ENCODE results near the gene TIMELESS. TPM values are rescaled to one million over a fixed set of nuclear protein-coding genes. Genes with fewer than 3 reads are reported as not detected.

TIMELESS gene
- total and polyA plus RNA-seq, 5 donors from 2014 or later, result 2.8 to 7.3 (median 5.1) TPM

DNA sequence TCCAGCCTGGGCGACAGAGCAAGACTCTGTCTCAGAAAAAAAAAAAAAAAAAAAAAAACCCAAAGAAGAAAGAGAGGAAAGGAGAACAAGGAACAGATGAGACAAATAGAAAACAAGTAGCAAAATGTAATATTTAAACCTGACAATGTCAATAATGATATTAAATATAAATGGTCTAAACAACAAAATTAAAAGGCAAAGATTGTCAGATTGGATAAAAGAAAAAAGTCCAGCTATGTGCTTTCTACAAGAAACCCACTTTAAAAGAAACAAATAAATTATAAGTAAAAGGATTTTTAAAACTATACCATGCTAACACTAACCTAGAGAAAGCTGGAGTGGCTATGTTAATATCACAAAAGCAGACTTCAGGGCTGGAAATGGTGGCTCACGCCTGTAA, 56.9 kb downstream of the TIMELESS start:
- H3K4me3 Mint-ChIP-seq, result no peak overlapping the region
- Histone ChIP-seq H3K36me3 (ENCODE audit: control insufficient read depth, insufficient read depth, low read length) (no peaks in the 10 kb centered on the region), H3K4me3 (ENCODE audit: low read depth, low read length) (no peak overlapping the region), H3K27me3 (ENCODE audit: control insufficient read depth, insufficient read depth, low read length) (no peaks in the 10 kb centered on the region), H3K9me3 (ENCODE audit: control insufficient read depth in 2 of 2, low read length in 2 of 2) (no peaks in the 10 kb centered on the region), H3K27ac (ENCODE audit: insufficient read depth, low read length, poor library complexity, severe bottlenecking) (no peak overlapping the region), H3K4me1 (ENCODE audit: control insufficient read depth, insufficient read depth, low read length, poor library complexity, severe bottlenecking) (no peaks in the 10 kb centered on the region)
- no peaks in the 10 kb centered on the region for H3K36me3 Mint-ChIP-seq
- H3K27ac Mint-ChIP-seq, result no peak overlapping the region
- DNase-seq (no peak), ATAC-seq (ENCODE audit: low read depth in 2 of 2) (no peak)
- no peaks in the 10 kb centered on the region for H3K4me1 Mint-ChIP-seq
- peaks cover 11% of the 10 kb centered on the region for H3K27me3 Mint-ChIP-seq
- H3K9me3 Mint-ChIP-seq, result no peaks in the 10 kb centered on the region

DNA sequence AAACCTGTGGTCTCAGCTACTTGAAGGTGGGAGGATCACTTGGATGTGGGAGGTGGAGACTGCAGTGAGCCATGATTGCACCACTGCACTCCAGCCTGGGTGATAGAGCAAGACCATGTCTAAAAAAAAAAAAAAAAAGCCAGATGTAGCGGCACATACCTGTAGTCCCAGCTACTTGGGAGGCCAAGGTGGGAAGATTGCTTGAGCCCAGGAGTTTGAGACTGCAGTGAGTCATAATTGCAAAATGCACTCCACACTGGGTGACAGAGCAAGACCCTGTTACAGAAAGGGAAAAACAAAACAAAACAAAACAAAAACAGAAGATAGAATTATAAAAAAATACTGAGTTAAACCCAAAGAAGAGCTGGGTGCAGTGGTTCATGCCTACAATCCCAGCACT, 57.5 kb downstream of the TIMELESS start:
- Mint-ChIP-seq H3K9me3 (no peaks in the 10 kb centered on the region), H3K4me1 (no peaks in the 10 kb centered on the region), H3K27me3 (peaks cover 16% of the 10 kb centered on the region), H3K36me3 (no peaks in the 10 kb centered on the region), H3K4me3 (no peak overlapping the region), H3K27ac (no peak overlapping the region)
- no peak overlapping the region for H3K4me3 ChIP-seq (ENCODE audit: low read depth, low read length)
- H3K4me1 ChIP-seq (ENCODE audit: control insufficient read depth, insufficient read depth, low read length, poor library complexity, severe bottlenecking), result no peaks in the 10 kb centered on the region
- H3K27ac ChIP-seq (ENCODE audit: insufficient read depth, low read length, poor library complexity, severe bottlenecking), result no peak overlapping the region
- no peak for ATAC-seq (ENCODE audit: low read depth in 2 of 2)
- H3K36me3 ChIP-seq (ENCODE audit: control insufficient read depth, insufficient read depth, low read length), result no peaks in the 10 kb centered on the region
- no peaks in the 10 kb centered on the region for H3K9me3 ChIP-seq (ENCODE audit: control insufficient read depth in 2 of 2, low read length in 2 of 2)
- no peak for DNase-seq
- H3K27me3 ChIP-seq (ENCODE audit: control insufficient read depth, insufficient read depth, low read length), result no peaks in the 10 kb centered on the region

DNA sequence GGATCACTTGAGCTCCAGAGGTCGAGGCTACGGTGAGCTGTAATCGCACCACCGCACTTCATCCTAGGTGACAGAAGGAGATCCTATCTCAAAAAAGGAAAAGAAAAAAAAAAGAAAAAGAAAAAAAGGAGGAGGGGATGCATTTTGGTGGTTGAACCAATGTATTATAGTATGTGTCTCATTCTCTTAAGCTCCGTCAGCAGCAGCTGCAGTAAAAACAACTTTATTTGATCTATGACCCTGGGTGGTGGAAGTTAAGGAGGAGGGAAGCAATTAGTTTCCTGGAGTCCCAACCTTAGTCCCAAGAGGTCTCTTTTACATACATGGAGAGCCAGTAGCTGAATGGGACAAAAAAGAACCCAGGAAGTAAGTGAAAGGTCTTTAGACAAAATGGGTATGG, 59.8 kb downstream of the TIMELESS start:
- Histone ChIP-seq H3K9me3 (ENCODE audit: control insufficient read depth in 2 of 2, low read length in 2 of 2) (no peaks in the 10 kb centered on the region), H3K36me3 (ENCODE audit: control insufficient read depth, insufficient read depth, low read length) (no peaks in the 10 kb centered on the region), H3K4me3 (ENCODE audit: low read depth, low read length) (no peak overlapping the region), H3K27me3 (ENCODE audit: control insufficient read depth, insufficient read depth, low read length) (no peaks in the 10 kb centered on the region), H3K27ac (ENCODE audit: insufficient read depth, low read length, poor library complexity, severe bottlenecking) (no peak overlapping the region), H3K4me1 (ENCODE audit: control insufficient read depth, insufficient read depth, low read length, poor library complexity, severe bottlenecking) (no peaks in the 10 kb centered on the region)
- ATAC-seq (ENCODE audit: low read depth in 2 of 2), result no peak
- H3K27me3 Mint-ChIP-seq, result peaks cover 16% of the 10 kb centered on the region
- no peaks in the 10 kb centered on the region for H3K4me1 Mint-ChIP-seq
- no peaks in the 10 kb centered on the region for H3K9me3 Mint-ChIP-seq
- no peak for DNase-seq
- no peak overlapping the region for H3K4me3 Mint-ChIP-seq
- H3K36me3 Mint-ChIP-seq, result no peaks in the 10 kb centered on the region
- H3K27ac Mint-ChIP-seq, result peak overlapping the region in 1 of 3 donors; percentile 3

DNA sequence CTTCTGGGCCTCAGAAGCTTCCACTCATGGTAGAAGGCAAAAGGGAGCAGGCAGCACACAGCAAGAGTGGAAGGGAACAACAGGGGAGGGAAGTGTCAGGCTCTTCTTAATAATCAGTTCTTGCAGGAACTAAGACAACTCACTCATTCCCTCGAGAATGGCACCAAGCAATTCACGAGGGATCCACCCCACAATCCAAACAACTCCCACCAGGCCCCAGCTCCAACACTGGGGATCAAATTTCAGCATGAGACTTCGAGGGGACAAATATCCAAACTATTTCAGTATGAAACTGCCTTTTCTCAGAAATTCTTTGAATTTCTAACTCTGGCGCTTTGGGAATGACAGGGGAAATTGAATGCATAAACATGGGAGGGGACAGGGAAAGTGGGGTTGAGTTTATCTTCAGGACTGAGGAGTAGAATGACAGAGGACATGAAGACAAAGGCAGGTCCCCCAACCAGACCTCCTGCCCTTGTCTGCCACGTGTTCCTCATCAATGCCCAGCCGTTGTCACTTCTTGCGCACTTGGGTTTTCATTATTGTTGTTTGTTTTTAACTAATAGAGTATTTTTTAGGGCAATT, 62.0 kb downstream of the TIMELESS start:
- no peaks in the 10 kb centered on the region for H3K4me1 ChIP-seq (ENCODE audit: control insufficient read depth, insufficient read depth, low read length, poor library complexity, severe bottlenecking)
- Mint-ChIP-seq H3K9me3 (no peaks in the 10 kb centered on the region), H3K4me3 (no peak overlapping the region), H3K36me3 (no peaks in the 10 kb centered on the region), H3K27ac (no peak overlapping the region), H3K4me1 (no peaks in the 10 kb centered on the region), H3K27me3 (peaks cover 10% of the 10 kb centered on the region)
- no peaks in the 10 kb centered on the region for H3K36me3 ChIP-seq (ENCODE audit: control insufficient read depth, insufficient read depth, low read length)
- no peak for DNase-seq
- no peak for ATAC-seq (ENCODE audit: low read depth in 2 of 2)
- H3K9me3 ChIP-seq (ENCODE audit: control insufficient read depth in 2 of 2, low read length in 2 of 2), result no peaks in the 10 kb centered on the region
- H3K27me3 ChIP-seq (ENCODE audit: control insufficient read depth, insufficient read depth, low read length), result no peaks in the 10 kb centered on the region
- no peak overlapping the region for H3K27ac ChIP-seq (ENCODE audit: insufficient read depth, low read length, poor library complexity, severe bottlenecking)
- no peak overlapping the region for H3K4me3 ChIP-seq (ENCODE audit: low read depth, low read length)

DNA sequence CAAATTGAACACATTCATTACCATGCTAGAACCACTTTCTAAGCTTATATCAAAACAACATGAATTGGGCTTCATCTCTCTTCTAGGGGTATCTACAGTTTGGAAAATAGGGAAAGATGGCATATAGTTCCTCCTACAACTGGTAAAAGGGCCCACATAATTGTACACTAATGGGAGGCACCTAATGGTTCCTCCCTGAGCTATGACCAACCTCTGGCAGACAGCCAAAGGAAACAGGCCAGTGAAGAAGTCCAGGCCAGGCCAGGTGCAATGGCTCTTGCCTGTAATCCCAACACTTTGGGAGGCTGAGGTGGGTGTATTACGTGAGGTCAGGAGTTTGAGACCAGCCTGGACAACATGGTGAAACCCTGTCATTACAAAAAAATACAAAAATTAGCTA, 63.4 kb downstream of the TIMELESS start:
- Mint-ChIP-seq H3K9me3 (no peaks in the 10 kb centered on the region), H3K36me3 (no peaks in the 10 kb centered on the region), H3K27ac (no peak overlapping the region), H3K27me3 (peaks cover 14% of the 10 kb centered on the region), H3K4me3 (no peak overlapping the region), H3K4me1 (no peaks in the 10 kb centered on the region)
- Histone ChIP-seq H3K4me1 (ENCODE audit: control insufficient read depth, insufficient read depth, low read length, poor library complexity, severe bottlenecking) (no peaks in the 10 kb centered on the region), H3K27ac (ENCODE audit: insufficient read depth, low read length, poor library complexity, severe bottlenecking) (no peak overlapping the region), H3K9me3 (ENCODE audit: control insufficient read depth in 2 of 2, low read length in 2 of 2) (no peaks in the 10 kb centered on the region), H3K27me3 (ENCODE audit: control insufficient read depth, insufficient read depth, low read length) (no peaks in the 10 kb centered on the region), H3K36me3 (ENCODE audit: control insufficient read depth, insufficient read depth, low read length) (no peaks in the 10 kb centered on the region), H3K4me3 (ENCODE audit: low read depth, low read length) (no peak overlapping the region)
- ATAC-seq (ENCODE audit: low read depth in 2 of 2) (no peak), DNase-seq (no peak)

DNA sequence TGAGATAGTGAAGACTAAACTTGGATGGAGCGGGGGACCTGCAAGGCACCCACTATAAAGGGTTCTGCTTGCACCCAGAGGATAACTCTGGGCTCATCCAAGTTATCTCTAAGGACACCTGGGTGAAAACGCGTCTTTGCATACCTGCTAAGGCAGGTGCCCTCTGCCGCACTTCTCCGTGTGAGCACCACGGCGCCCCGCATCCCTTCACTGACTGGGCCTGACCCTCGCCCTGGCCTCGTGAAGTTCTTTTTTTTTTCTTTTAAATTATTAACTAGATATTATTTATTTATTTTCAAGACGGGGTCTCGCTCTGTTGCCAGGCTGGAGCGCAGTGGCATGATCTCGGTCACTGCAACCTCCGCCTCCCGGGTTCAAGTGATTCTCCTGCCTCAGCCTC, 66.6 kb downstream of the TIMELESS start:
- no peak overlapping the region for H3K4me3 ChIP-seq (ENCODE audit: low read depth, low read length)
- no peak overlapping the region for H3K27ac Mint-ChIP-seq
- ATAC-seq (ENCODE audit: low read depth in 2 of 2), result no peak

DNA sequence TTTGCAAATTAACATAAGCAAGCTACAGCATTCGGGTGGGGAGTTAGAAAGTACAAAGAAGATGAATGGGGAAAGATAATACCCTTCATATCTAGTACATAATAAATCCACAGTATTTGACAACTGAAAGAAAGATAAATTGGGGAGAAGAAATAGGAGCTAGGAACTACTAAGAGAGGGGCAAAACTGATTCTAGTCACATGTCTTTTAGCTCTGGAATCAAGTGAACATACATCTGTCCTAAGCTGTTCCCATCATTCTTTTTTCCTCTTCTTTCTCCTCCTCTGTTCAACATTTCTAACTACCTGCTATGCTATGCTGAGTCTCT, 71.3 kb downstream of the TIMELESS start:
- Histone ChIP-seq H3K4me3 (ENCODE audit: low read depth, low read length) (no peak overlapping the region), H3K9me3 (ENCODE audit: control insufficient read depth in 2 of 2, low read length in 2 of 2) (no peaks in the 10 kb centered on the region), H3K27me3 (ENCODE audit: control insufficient read depth, insufficient read depth, low read length) (peaks cover 3% of the 10 kb centered on the region), H3K27ac (ENCODE audit: insufficient read depth, low read length, poor library complexity, severe bottlenecking) (no peak overlapping the region), H3K36me3 (ENCODE audit: control insufficient read depth, insufficient read depth, low read length) (no peaks in the 10 kb centered on the region), H3K4me1 (ENCODE audit: control insufficient read depth, insufficient read depth, low read length, poor library complexity, severe bottlenecking) (no peaks in the 10 kb centered on the region)
- no peak overlapping the region for H3K4me3 Mint-ChIP-seq
- H3K36me3 Mint-ChIP-seq, result no peaks in the 10 kb centered on the region
- no peak for DNase-seq
- no peaks in the 10 kb centered on the region for H3K4me1 Mint-ChIP-seq
- peaks cover 0 to 5% (median 0%) of the 10 kb centered on the region in 7 donors for H3K9me3 Mint-ChIP-seq
- H3K27me3 Mint-ChIP-seq, result peaks cover 24% of the 10 kb centered on the region
- ATAC-seq (ENCODE audit: low read depth in 2 of 2), result no peak
- no peak overlapping the region for H3K27ac Mint-ChIP-seq

More for the DNA sequence above, 66.6 kb downstream of the TIMELESS start:
- Histone ChIP-seq H3K27me3 (ENCODE audit: control insufficient read depth, insufficient read depth, low read length) (peaks cover 3% of the 10 kb centered on the region), H3K27ac (ENCODE audit: insufficient read depth, low read length, poor library complexity, severe bottlenecking) (no peak overlapping the region), H3K36me3 (ENCODE audit: control insufficient read depth, insufficient read depth, low read length) (no peaks in the 10 kb centered on the region), H3K9me3 (ENCODE audit: control insufficient read depth in 2 of 2, low read length in 2 of 2) (no peaks in the 10 kb centered on the region), H3K4me1 (ENCODE audit: control insufficient read depth, insufficient read depth, low read length, poor library complexity, severe bottlenecking) (no peaks in the 10 kb centered on the region)
- Mint-ChIP-seq H3K36me3 (no peaks in the 10 kb centered on the region), H3K4me3 (no peak overlapping the region), H3K27me3 (peaks cover 15% of the 10 kb centered on the region), H3K9me3 (no peaks in the 10 kb centered on the region), H3K4me1 (no peaks in the 10 kb centered on the region)
- DNase-seq, result no peak

DNA sequence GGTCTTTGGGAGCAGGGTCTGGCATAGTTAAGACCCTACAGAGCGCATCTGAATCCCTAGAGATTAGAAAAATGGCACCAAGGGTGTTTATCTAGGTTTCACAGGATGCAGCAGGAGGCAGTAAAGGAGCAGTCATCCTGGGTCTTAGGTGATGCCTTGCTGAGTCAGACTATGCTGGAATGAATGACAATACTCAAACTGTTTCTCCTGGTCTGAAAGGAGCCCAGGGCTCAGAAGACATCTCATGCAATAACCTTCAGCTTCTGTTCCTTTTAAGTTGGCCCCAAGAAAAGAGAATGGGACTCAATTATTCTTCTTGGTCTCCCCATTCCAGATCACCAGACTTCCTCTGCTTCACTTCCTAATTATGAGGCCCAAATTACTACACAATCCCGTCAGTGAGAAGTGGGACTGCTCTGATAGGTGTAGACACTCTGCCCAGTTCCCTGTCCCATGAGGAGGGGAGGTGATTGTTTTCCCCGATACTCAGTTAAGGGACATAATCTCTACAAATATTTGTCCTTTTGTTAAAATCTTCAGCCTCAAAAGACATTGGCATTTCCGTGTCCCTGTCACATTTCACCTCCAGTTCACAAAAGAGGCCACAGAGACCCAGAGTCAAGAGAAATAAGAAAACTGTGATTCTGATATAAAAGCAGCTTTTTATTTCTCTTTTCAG, 71.8 kb downstream of the TIMELESS start:
- Mint-ChIP-seq H3K4me1 (no peaks in the 10 kb centered on the region), H3K36me3 (no peaks in the 10 kb centered on the region), H3K27ac (no peak overlapping the region), H3K27me3 (peaks cover 28% of the 10 kb centered on the region), H3K4me3 (no peak overlapping the region), H3K9me3 (peaks cover 0 to 5% (median 0%) of the 10 kb centered on the region in 7 donors)
- Histone ChIP-seq H3K4me3 (ENCODE audit: low read depth, low read length) (no peak overlapping the region), H3K27ac (ENCODE audit: insufficient read depth, low read length, poor library complexity, severe bottlenecking) (no peak overlapping the region), H3K9me3 (ENCODE audit: control insufficient read depth in 2 of 2, low read length in 2 of 2) (no peaks in the 10 kb centered on the region), H3K4me1 (ENCODE audit: control insufficient read depth, insufficient read depth, low read length, poor library complexity, severe bottlenecking) (no peaks in the 10 kb centered on the region), H3K27me3 (ENCODE audit: control insufficient read depth, insufficient read depth, low read length) (peaks cover 3% of the 10 kb centered on the region), H3K36me3 (ENCODE audit: control insufficient read depth, insufficient read depth, low read length) (no peaks in the 10 kb centered on the region)
- DNase-seq, result peak in 1 of 3 donors; percentile 10
- ATAC-seq (ENCODE audit: low read depth in 2 of 2), result no peak
